GM12892 (cell line): ENCODE measurements around the gene STK40.

Experiments
- POLR2A ChIP-seq: IDR thresholded peaks from 2 replicates; pipeline ENCODE4 v1.6.1; 2011; ENCODE audit warnings: low read depth, low read length, control low read depth
- POLR2AphosphoS5 ChIP-seq: IDR thresholded peaks from 2 replicates; pipeline ENCODE4 v1.6.1; 2011; ENCODE audit warnings: low read depth, low read length, control low read depth
- TAF1 ChIP-seq: IDR thresholded peaks from 2 replicates; pipeline ENCODE4 v1.6.1; 2011; ENCODE audit warnings: low read depth, mild to moderate bottlenecking, control low read depth, low read length, borderline replicate concordance

- TF ChIP-seq POLR2A (no peak), TAF1 (no peak), POLR2AphosphoS5 (no peak)
These were observed at the start of gene STK40 for GRCh38 chr1:36385410-36386264.
